Gastroesophageal sphincter (tissue), 2 donors: ENCODE data around the gene GHRH.

ENCODE experiments used
- POLR2A ChIP-seq, 2 donors: fragments of 450-650 bp; IDR thresholded peaks; one replicate each; pipeline ENCODE4 v1.6.1; 2017; ENCODE audit warnings: antibody characterized with exemption in 2 of 2, mild to moderate bottlenecking in 2 of 2, moderate library complexity in 1 of 2
- POLR2AphosphoS5 ChIP-seq: sonication (generic); formaldehyde crosslinking; IDR thresholded peaks from one replicate; pipeline ENCODE4 v1.6.1; 2017; ENCODE audit warnings: antibody characterized with exemption

- TF ChIP-seq POLR2A (IDR thresholded peaks at IDR 0.05) = no peak
- no peak for TF ChIP-seq POLR2AphosphoS5
These were observed 39.9 kb upstream of the GHRH start for GRCh38 chr20:37301558-37301957.
